ENCODE measurements around the gene DYDC1. TPM values are rescaled to one million over a fixed set of nuclear protein-coding genes. Genes with fewer than 3 reads are reported as not detected.

The DYDC1 gene
- not detected in 2 replicates for total RNA-seq

GRCh38 chr10:80356563-80356988 is at the start of gene DYDC1, which contains the start of gene DYDC2:
Gene DYDC1, minus strand, starts transcription at chr10:80356755. Its CDS starts 4,154 bp downstream, at chr10:80352601.
Gene DYDC2, plus strand, starts transcription at chr10:80356781. Its CDS starts 5,663 bp downstream, at chr10:80362444.
- no peaks in the 10 kb centered on the region for H3K27me3 ChIP-seq (ENCODE audit: control insufficient read depth, insufficient read depth, low read length)
- TF ChIP-seq CTCF (IDR thresholded peaks at IDR 0.05; ENCODE audit: insufficient read depth, low read length, severe bottlenecking): no peak
- H3K4me3 ChIP-seq (ENCODE audit: low read depth, low read length): peak within 1 kb of the TSS; percentile 1
- H3K36me3 ChIP-seq (ENCODE audit: control insufficient read depth, insufficient read depth, low read length): no peaks in the 10 kb centered on the region
- peak; percentile 35 for DNase-seq (ENCODE audit: low read depth)
- no peak for FAIRE-seq

- H3K4me3 ChIP-seq (ENCODE audit: low read depth, low read length): no peak overlapping the region
- no peak for DNase-seq (ENCODE audit: low read depth)
- TF ChIP-seq CTCF (IDR thresholded peaks at IDR 0.05; ENCODE audit: insufficient read depth, low read length, severe bottlenecking): no peak
- H3K27me3 ChIP-seq (ENCODE audit: control insufficient read depth, insufficient read depth, low read length): no peaks in the 10 kb centered on the region
- FAIRE-seq: no peak
- no peaks in the 10 kb centered on the region for H3K36me3 ChIP-seq (ENCODE audit: control insufficient read depth, insufficient read depth, low read length)
Observed at GRCh38 chr10:80406204-80406603, 49.6 kb upstream of the DYDC1 start.

- Histone ChIP-seq H3K36me3 (ENCODE audit: control insufficient read depth, insufficient read depth, low read length) (no peaks in the 10 kb centered on the region), H3K4me3 (ENCODE audit: low read depth, low read length) (no peak overlapping the region), H3K27me3 (ENCODE audit: control insufficient read depth, insufficient read depth, low read length) (no peaks in the 10 kb centered on the region)
- TF ChIP-seq CTCF (IDR thresholded peaks at IDR 0.05; ENCODE audit: insufficient read depth, low read length, severe bottlenecking): no peak
- DNase-seq (ENCODE audit: low read depth) (peak; percentile 49), FAIRE-seq (no peak)
Observed at GRCh38 chr10:80405626-80406025, 49.1 kb upstream of the DYDC1 start.

- TF ChIP-seq CTCF (IDR thresholded peaks at IDR 0.05; ENCODE audit: insufficient read depth, low read length, severe bottlenecking): no peak
- Histone ChIP-seq H3K27me3 (ENCODE audit: control insufficient read depth, insufficient read depth, low read length) (no peaks in the 10 kb centered on the region), H3K36me3 (ENCODE audit: control insufficient read depth, insufficient read depth, low read length) (no peaks in the 10 kb centered on the region), H3K4me3 (ENCODE audit: low read depth, low read length) (no peak overlapping the region)
- DNase-seq (ENCODE audit: low read depth) (no peak), FAIRE-seq (no peak)
Observed at GRCh38 chr10:80405035-80405434, 48.5 kb upstream of the DYDC1 start.

- TF ChIP-seq CTCF (IDR thresholded peaks at IDR 0.05; ENCODE audit: insufficient read depth, low read length, severe bottlenecking): no peak
- FAIRE-seq (no peak), DNase-seq (ENCODE audit: low read depth) (no peak)
- H3K4me3 ChIP-seq (ENCODE audit: low read depth, low read length): no peak overlapping the region
- no peaks in the 10 kb centered on the region for H3K36me3 ChIP-seq (ENCODE audit: control insufficient read depth, insufficient read depth, low read length)
- H3K27me3 ChIP-seq (ENCODE audit: control insufficient read depth, insufficient read depth, low read length): no peaks in the 10 kb centered on the region
Observed at GRCh38 chr10:80400136-80400804, 43.7 kb upstream of the DYDC1 start.

GRCh38 chr10:80397014-80397413 is 40.5 kb upstream of the DYDC1 start:
- TF ChIP-seq CTCF (IDR thresholded peaks at IDR 0.05; ENCODE audit: insufficient read depth, low read length, severe bottlenecking): no peak

More at GRCh38 chr10:80397014-80397413, 40.5 kb upstream of the DYDC1 start:
- Histone ChIP-seq H3K27me3 (ENCODE audit: control insufficient read depth, insufficient read depth, low read length) (no peaks in the 10 kb centered on the region), H3K4me3 (ENCODE audit: low read depth, low read length) (no peak overlapping the region), H3K36me3 (ENCODE audit: control insufficient read depth, insufficient read depth, low read length) (no peaks in the 10 kb centered on the region)
- FAIRE-seq (no peak), DNase-seq (ENCODE audit: low read depth) (no peak)
